GM19452 (cell line): ENCODE data around the gene LDB3.
"Not testable (repeated sequence)": the region's sequence is repeated elsewhere in the genome, so short reads cannot be mapped to it uniquely, and the experiment has no call there.

Experiments used
- ATAC-seq: cut with Tn5 transposase; IDR thresholded peaks from one replicate; pipeline ENCODE4 v1.9.1; 2021; ENCODE audit not compliant: unreplicated experiment

LDB3 gene, protein sequence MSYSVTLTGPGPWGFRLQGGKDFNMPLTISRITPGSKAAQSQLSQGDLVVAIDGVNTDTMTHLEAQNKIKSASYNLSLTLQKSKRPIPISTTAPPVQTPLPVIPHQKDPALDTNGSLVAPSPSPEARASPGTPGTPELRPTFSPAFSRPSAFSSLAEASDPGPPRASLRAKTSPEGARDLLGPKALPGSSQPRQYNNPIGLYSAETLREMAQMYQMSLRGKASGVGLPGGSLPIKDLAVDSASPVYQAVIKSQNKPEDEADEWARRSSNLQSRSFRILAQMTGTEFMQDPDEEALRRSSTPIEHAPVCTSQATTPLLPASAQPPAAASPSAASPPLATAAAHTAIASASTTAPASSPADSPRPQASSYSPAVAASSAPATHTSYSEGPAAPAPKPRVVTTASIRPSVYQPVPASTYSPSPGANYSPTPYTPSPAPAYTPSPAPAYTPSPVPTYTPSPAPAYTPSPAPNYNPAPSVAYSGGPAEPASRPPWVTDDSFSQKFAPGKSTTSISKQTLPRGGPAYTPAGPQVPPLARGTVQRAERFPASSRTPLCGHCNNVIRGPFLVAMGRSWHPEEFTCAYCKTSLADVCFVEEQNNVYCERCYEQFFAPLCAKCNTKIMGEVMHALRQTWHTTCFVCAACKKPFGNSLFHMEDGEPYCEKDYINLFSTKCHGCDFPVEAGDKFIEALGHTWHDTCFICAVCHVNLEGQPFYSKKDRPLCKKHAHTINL

GRCh38 chr10:86668297-86669165, at the start of gene LDB3:
Gene LDB3, plus strand, starts transcription at chr10:86668511. Its CDS starts 181 bp downstream, at chr10:86668692.
- ATAC-seq, result no peak

DNA sequence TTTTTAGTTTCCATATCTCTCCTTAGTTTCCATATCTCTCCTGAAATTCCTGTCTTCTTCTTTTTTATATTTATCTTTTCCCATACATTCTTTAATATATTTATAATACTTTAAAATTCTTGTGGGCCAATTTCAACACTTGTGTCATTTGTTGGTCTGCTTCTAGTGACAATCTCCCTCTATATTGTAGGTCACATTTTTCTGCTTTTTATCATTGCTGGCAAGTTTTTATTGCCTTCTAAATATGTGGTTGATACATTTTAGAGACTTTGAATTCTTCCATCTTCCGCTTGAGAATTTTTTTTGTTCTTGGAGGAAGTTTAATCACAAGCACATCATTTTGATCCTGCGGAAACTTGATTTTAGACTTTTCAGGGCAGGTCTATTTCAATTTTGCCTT, 40.0 kb upstream of the LDB3 start:
- ATAC-seq, result no peak

DNA sequence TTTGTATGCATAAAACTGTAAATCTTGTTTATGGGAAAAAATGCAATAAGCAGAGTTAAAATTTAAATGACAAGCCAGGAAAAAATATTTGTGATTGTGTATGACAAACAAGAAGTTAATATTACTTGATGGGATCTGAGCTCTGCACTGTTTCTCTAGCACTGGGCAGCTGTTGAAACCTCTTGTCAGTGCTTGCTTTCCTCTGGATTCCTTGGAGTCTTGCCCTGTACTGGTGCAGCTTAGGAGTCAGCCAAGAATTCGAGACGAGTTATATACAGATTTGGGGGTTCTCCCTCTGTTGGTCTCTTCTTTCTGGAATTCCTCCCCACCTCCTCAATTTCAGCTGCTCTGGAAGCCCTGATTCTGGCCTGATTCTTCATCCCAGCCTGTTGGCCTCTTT, 38.2 kb upstream of the LDB3 start:
- no peak for ATAC-seq

GRCh38 chr10:86632009-86632800, 36.1 kb upstream of the LDB3 start:
- no peak for ATAC-seq

DNA sequence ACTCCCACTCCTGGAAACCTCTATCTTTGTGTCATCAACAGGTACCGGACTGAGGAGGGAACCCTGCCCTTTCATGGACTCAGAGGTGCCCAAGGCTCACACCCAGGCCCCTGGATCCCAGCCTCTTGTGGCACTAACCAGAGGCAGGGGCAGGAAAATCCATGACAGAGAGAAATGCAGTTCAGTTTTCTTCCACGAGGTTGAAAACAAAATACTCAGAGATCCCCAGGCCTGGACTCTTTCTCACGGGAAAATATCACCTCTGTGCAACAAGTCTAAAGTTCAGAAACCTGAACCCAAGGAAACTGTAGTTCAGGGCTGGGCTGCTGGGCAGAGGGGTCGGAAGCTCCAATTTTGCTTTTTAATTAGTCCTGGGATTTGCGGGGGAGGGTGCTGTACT, 35.4 kb upstream of the LDB3 start:
- no peak for ATAC-seq

DNA sequence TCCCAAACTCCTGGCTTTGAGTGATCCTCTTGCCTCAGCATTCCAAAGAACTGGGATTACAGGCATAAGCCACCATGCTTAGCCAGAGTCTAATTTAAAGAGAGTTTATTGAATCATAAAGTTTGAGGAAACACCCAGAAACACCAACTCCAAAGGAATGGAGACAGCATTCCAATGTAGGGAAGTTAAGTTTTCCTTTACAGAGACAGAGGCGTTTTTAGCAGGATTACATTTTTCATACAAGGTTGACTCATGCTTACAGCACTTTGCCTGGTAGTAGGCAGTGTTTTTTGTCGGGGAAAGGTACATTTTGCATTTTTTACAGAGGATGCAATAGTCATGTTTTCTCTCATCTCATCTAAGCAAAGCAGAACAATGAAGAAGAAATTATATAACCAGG, 32.9 kb upstream of the LDB3 start:
- ATAC-seq, result no peak

DNA sequence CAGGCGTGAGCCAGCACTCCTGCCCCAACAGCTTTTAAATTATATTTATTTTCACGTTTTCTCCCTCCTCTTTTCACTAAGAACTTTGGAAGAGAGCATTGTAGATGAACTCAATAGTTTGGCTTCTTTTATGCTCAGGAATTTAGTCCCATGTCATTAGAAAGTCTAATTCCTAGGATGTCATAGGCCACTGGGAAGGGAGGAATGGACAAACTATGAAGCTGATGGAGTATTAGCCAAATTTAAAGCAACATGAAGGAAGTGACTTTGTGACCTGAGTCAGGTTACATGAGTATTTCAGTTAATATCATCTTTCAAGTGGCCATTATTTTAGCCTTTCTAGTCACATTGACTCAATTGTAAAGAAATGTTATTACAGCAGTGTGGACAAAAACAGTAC, 32.0 kb upstream of the LDB3 start:
- no peak for ATAC-seq

- no peak for ATAC-seq
These were observed 26.3 kb upstream of the LDB3 start for GRCh38 chr10:86642021-86642420.

GRCh38 chr10:86642499-86642898, 25.8 kb upstream of the LDB3 start:
- no peak for ATAC-seq

DNA sequence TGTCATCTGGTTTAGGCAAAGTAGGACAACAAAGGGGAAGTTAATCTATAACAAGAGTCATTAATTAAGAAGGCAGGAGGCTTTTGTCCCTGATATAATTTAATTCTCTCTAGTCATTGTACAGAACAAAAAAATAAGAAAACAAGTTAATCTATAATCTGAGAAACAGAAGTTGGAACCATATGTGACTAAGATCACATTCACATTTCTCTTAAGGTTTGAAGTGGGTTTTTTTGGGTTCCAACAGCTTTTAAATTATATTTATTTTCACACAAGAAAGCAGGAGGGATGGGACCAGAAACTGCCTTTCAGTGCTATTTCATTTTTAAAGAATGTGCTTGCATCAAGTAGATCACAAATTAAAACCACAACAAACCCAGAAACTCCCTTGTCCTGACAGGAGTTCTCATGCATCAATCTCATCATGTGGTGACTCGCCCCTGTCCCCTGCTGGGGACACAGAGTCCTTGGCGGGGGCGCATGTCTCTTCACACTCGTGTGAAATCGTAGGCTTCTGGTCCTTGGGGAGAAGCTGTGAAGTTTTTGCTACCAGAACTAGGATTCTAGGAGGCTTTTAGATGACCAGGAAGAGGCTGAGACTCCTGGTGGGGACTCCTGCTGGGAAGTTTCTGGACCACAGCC, 24.0 kb upstream of the LDB3 start:
- ATAC-seq, result no peak

GRCh38 chr10:86644794-86645445, 23.4 kb upstream of the LDB3 start:
- no peak for ATAC-seq

GRCh38 chr10:86645621-86646165, 22.6 kb upstream of the LDB3 start:
- not testable (repeated sequence) for ATAC-seq

DNA sequence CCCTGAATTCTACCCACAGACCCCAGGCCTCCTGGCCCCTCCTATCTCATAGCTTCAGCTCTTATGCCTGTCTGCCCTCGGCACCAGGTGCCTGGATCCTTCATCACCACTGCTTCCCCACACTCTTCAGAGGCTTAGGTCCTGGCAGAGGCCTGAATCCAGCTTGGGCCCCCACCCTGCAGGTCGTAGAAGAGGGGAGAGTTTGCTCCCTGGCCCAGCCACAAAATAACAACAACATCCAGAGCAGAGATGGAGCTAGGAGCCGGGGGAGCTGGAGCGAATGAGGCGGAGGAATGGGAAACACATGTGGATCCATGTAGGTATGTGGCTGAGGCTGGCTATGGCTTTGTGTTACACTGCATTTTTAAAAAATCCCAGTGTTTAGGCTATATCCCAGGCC, 21.8 kb upstream of the LDB3 start:
- no peak for ATAC-seq

DNA sequence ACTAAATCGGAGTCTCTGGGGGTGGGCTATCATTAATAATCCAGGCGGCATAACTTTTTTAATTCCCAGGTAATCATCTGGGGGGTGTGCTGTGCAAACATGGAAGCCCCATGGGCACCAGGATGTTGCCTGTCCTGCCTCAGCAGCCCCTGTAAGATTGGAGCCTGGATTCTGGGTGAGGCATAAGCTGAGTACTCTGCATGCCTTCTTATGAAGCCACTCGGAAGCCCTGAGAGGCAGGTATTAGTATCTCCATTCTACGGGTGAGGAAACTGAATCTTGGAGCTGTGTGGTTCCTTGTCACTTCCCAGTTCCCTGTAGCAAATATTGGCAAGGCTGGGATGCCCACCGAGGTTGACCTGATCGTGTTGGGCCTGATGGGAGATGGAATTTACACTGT, 21.4 kb upstream of the LDB3 start:
- no peak for ATAC-seq

DNA sequence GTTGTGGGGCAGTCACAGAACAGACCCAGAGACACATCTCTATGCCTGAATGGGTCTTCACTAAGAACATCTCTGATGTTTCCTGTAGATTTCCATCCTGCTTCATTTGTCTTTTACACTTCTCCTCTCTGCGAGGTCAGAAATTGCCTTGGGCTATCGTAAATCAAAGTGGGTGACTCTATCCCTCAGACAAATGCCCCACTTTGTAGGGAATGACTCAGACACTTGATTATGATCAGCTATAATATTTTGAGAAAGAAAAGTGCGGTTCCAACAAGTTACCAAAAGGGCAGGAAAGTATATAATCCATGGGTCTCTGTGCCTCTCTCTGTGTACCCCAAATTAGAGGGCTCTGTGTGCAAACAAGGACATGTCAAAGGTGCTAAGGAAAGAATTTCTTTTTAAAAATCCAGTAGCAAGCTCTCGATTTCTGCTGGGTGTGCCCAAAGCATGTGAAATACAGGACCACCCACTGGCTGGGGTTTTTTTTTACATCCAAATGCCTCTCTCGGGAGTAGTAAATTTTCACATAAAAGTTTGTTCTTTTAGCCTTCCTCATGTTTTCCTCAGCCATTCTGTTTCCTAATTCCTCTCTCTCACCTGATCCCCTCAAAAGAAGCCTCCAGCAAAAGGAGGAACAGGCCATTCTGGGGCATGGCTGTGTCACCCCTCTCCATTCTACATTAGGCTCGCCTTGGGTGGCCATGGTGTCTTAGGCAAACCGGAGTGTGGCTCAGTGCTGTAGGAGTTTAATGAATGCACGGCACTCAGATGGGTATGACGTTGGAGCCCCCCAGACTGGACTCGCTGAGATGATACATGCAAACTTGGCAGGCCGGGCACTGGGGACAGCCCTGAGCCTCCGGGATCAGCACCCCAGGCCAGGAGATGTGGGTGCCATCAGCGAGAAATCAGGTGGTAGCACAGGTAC, 20.3 kb upstream of the LDB3 start:
- no peak for ATAC-seq

- ATAC-seq, result no peak
These were observed 19.4 kb upstream of the LDB3 start for GRCh38 chr10:86648704-86649427.

DNA sequence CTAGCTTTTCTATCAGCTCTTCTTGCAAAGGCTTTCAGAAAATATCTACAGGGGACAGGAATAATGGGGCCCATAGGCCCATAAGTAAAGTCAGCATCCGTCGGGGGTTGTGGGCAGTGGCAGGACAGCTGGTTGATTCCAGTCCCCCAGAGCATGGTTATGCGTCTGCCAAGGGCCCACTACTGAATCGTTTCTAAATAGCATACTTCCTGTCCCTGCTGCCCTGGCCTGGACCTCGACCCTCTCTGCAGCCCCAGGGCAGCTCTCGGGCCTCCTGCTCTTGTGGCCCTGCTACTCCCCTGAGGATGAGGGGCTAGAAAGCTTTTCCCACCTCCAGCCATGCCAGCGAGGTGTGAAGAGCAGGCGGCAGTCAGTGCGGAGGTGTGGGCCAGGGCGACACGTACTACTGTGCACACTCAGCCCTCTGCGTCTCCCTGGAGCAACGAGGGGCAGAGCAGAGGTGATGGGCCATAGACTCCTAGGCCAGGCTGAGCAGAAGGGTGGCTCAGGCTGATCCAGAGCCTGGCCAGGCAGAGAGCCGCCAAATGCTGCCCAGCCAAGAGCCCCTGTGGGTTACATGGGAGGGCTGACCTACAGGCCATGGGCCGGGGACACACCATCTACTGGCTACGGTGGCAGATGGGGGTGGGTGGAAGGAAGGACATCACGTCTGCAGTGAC, 18.7 kb upstream of the LDB3 start:
- no peak for ATAC-seq
